Keratinocyte (primary cell): ENCODE data around the gene MLLT10. TPM values are rescaled to one million over a fixed set of nuclear protein-coding genes. Genes with fewer than 3 reads are reported as not detected.

Experiments
- DNase-seq: peaks from one replicate; pipeline ENCODE4 v3.0.0-alpha.2; 2011; ENCODE audit warnings: low read depth, missing footprints, low spot score
- FAIRE-seq: peaks from 2 replicates; lab custom pipeline; 2011; peaks lifted over from hg19 to GRCh38; lab: Jason Lieb, UNC
- H2AFZ ChIP-seq: 2 replicates; pipeline ENCODE4 v1.6.0; 2012; ENCODE audit warnings: low read length, control low read depth, inconsistent platforms; ENCODE audit not compliant: control insufficient read depth
- H3K27ac ChIP-seq: 2 replicates; pipeline ENCODE4 v1.5.1; 2011; ENCODE audit warnings: low read length; ENCODE audit not compliant: control insufficient read depth, insufficient read depth
- H3K27me3 ChIP-seq: 3 replicates; pipeline ENCODE4 v1.6.0; 2011; ENCODE audit warnings: low read length; ENCODE audit not compliant: control insufficient read depth, insufficient read depth; ENCODE audit errors: extremely low read depth
- H3K36me3 ChIP-seq, 2 experiments: 2 replicates in 1 of 2; 3 replicates in 1 of 2; pipeline ENCODE4 v1.5.1; 2011; ENCODE audit warnings: low read length in 2 of 2, mild to moderate bottlenecking in 1 of 2; ENCODE audit not compliant: control insufficient read depth in 2 of 2, insufficient read depth in 2 of 2; ENCODE audit errors: extremely low read depth in 1 of 2
- H3K4me1 ChIP-seq: 3 replicates; pipeline ENCODE4 v1.5.1; 2011; ENCODE audit warnings: low read length; ENCODE audit not compliant: control insufficient read depth, insufficient read depth; ENCODE audit errors: extremely low read depth
- H3K4me2 ChIP-seq: 3 replicates; pipeline ENCODE4 v1.6.0; 2011; ENCODE audit warnings: low read depth, low read length; ENCODE audit not compliant: control insufficient read depth, insufficient read depth; ENCODE audit errors: extremely low read depth
- H3K4me3 ChIP-seq, 3 experiments: fragments of 200-600 bp in 1 of 3; sonication (generic) in 1 of 3; 2 replicates in 2 of 3; 3 replicates in 1 of 3; pipeline ENCODE4 v1.5.1; 2011 to 2016; ENCODE audit warnings: low read length in 3 of 3, mild to moderate bottlenecking in 3 of 3, control low read depth in 2 of 3, inconsistent platforms in 1 of 3, low read depth in 1 of 3, mixed read lengths in 1 of 3, mixed run types in 1 of 3, moderate library complexity in 1 of 3; ENCODE audit not compliant: control insufficient read depth in 2 of 3, insufficient read depth in 2 of 3; ENCODE audit errors: extremely low read depth in 1 of 3
- H3K79me2 ChIP-seq: 2 replicates; pipeline ENCODE4 v1.6.0; 2012; ENCODE audit warnings: low read length; ENCODE audit not compliant: control insufficient read depth, insufficient read depth
- H3K9ac ChIP-seq: 3 replicates; pipeline ENCODE4 v1.6.0; 2011; ENCODE audit warnings: low read length; ENCODE audit not compliant: control insufficient read depth, insufficient read depth; ENCODE audit errors: extremely low read depth
- H3K9me1 ChIP-seq: 3 replicates; pipeline ENCODE4 v1.6.0; 2011; ENCODE audit warnings: low read length; ENCODE audit not compliant: control insufficient read depth, insufficient read depth; ENCODE audit errors: extremely low read depth
- H3K9me3 ChIP-seq: 2 replicates; pipeline ENCODE4 v1.5.1; 2012; ENCODE audit warnings: low read depth, low read length; ENCODE audit not compliant: control insufficient read depth
- H4K20me1 ChIP-seq: 3 replicates; pipeline ENCODE4 v1.6.0; 2011; ENCODE audit warnings: low read length; ENCODE audit not compliant: control insufficient read depth, insufficient read depth; ENCODE audit errors: extremely low read depth
- EZH2 ChIP-seq: IDR thresholded peaks from one replicate; pipeline ENCODE4 v1.6.1; 2012; ENCODE audit warnings: inconsistent platforms, mild to moderate bottlenecking, low read length, moderate library complexity
- dilution Hi-C: fragments of 300-500 bp; cut with MboI; formaldehyde crosslinking; loops from one replicate; pipeline ENCODE4 v1.7.0; 2020; ENCODE audit warnings: low sequenced_read_pairs; ENCODE audit not compliant: extremely low pct_ligation_motif_present
- polyA plus RNA-seq, 5 experiments: library from polyadenylated mRNA; depleted of rRNA in 3 of 5; stranded (reverse) in 3 of 5; stranded (forward) in 1 of 5; unstranded in 1 of 5; fragments of >200 nt; gene quantifications; 1 replicate in 1 of 5; 2 replicates in 3 of 5; 3 replicates in 1 of 5; pipeline versions ENCODE4 v1.2.1 to v1.2.3, GENCODE V29; 2011 to 2012; ENCODE audit warnings: missing spikeins in 2 of 5, low read depth in 1 of 5, low replicate concordance in 1 of 5
- TF ChIP-seq, protein P1 (sequence below), 3 experiments: IDR thresholded peaks in 1 of 3; conservative IDR thresholded peaks in 1 of 3; optimal IDR thresholded peaks in 1 of 3; 2 replicates in 2 of 3; 3 replicates in 1 of 3; pipeline versions ENCODE3 to v1.5.1; 2011; ENCODE audit warnings: low read length in 3 of 3, mild to moderate bottlenecking in 3 of 3, moderate library complexity in 2 of 3, control low read depth in 1 of 3, inconsistent platforms in 1 of 3; ENCODE audit not compliant: insufficient read depth in 2 of 3; ENCODE audit errors: extremely low read depth in 1 of 3

MLLT10 gene
- polyA plus RNA-seq, 1 donor (not counting 4 experiments of a cell fraction or from before 2014, with no cell fraction given): 40.2 TPM

DNA sequence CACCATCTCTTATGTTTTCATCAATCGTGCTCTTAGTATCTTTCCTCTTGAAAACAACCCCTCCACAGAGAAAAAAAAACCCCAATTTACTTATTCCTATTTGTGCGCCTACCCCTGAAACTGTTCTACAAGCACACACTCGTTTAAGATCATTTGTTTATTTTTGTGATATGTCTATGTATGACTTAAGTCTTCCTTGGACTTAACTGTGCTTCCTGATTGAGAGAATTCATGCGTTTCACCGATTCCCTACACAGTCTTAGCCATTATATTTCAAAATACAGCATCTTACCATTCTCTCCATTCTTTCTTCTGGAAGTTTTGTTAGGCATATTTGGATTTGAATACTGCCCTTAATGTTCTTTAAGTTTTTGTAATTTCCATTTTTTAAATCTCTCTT lies 159.4 kb downstream of the MLLT10 start:
- TF ChIP-seq EZH2: no peak
- Histone ChIP-seq H3K79me2 (peaks cover 13% of the 10 kb centered on the region), H3K36me3 (peaks cover 0 to 2% of the 10 kb centered on the region in 2 experiments), H3K27me3 (no peaks in the 10 kb centered on the region), H2AFZ (no peak overlapping the region), H4K20me1 (no peaks in the 10 kb centered on the region), H3K9ac (no peak overlapping the region), H3K4me3 (no peak overlapping the region), H3K9me3 (no peaks in the 10 kb centered on the region), H3K4me1 (no peaks in the 10 kb centered on the region), H3K4me2 (no peak overlapping the region), H3K27ac (no peak overlapping the region), H3K9me1 (no peaks in the 10 kb centered on the region)
- DNase-seq: no peak
- no peak for FAIRE-seq
- dilution Hi-C loops: no loop called here

DNA sequence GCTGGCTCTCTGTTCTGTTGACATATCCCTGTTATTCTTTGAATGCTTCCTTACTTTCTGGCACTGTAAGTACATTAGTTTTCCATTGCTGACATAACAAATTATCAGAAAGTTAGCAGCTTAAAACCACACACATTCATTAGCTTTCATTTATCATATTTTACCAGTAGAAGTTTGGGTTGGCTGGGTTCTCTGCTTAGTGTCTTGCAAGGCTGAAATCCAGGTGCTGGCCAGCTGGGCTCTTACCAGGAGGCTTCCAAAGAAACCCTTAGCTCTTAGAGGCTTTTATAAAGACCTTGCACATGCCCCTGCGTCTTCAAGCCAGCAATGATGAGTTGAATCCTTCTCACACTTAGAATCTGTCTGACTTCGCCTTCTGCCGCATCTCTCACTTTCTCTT lies 160.6 kb downstream of the MLLT10 start:
- no peak overlapping the region for H3K27ac ChIP-seq
- H3K4me2 ChIP-seq: no peak overlapping the region
- H2AFZ ChIP-seq: no peak overlapping the region
- dilution Hi-C loops: no loop called here
- H3K4me3 ChIP-seq: no peak overlapping the region
- no peaks in the 10 kb centered on the region for H3K27me3 ChIP-seq
- H3K36me3 ChIP-seq: peaks cover 0 to 2% of the 10 kb centered on the region in 2 experiments
- TF ChIP-seq, protein P1, sequence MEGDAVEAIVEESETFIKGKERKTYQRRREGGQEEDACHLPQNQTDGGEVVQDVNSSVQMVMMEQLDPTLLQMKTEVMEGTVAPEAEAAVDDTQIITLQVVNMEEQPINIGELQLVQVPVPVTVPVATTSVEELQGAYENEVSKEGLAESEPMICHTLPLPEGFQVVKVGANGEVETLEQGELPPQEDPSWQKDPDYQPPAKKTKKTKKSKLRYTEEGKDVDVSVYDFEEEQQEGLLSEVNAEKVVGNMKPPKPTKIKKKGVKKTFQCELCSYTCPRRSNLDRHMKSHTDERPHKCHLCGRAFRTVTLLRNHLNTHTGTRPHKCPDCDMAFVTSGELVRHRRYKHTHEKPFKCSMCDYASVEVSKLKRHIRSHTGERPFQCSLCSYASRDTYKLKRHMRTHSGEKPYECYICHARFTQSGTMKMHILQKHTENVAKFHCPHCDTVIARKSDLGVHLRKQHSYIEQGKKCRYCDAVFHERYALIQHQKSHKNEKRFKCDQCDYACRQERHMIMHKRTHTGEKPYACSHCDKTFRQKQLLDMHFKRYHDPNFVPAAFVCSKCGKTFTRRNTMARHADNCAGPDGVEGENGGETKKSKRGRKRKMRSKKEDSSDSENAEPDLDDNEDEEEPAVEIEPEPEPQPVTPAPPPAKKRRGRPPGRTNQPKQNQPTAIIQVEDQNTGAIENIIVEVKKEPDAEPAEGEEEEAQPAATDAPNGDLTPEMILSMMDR (optimal IDR thresholded peaks at IDR 0.05 in 1 of 3, IDR thresholded peaks at IDR 0.05 in 1 of 3, conservative IDR thresholded peaks at IDR 0.05 in 1 of 3; ENCODE audit: extremely low read depth in 1 of 3, insufficient read depth in 2 of 3, low read length in 3 of 3): no peak
- no peak for TF ChIP-seq EZH2
- H3K9me3 ChIP-seq: no peaks in the 10 kb centered on the region
- no peak for DNase-seq
- no peaks in the 10 kb centered on the region for H3K9me1 ChIP-seq
- H3K4me1 ChIP-seq: no peaks in the 10 kb centered on the region
- no peak overlapping the region for H3K9ac ChIP-seq
- peaks cover 17% of the 10 kb centered on the region for H3K79me2 ChIP-seq
- no peak for FAIRE-seq
- H4K20me1 ChIP-seq: no peaks in the 10 kb centered on the region

DNA sequence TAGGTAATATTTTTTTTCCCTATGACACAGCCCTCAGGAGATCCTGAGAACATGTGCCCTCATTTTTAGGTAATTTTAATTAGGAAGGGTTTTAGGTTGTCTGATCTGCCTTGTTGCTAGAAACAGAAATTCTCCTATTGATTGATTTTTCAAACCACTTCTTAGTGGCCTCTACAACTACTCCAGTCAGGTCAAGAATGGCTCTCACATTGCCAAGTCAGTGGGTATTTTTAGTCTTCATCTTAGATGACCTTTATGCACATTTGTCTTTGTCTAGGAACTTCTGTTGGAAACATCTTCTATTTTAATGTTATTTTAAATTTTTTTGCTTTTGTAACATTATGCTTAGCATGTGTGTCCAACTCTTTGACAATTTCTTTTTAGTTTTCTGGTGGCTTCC lies 162.3 kb downstream of the MLLT10 start:
- Histone ChIP-seq H3K79me2 (peaks cover 28% of the 10 kb centered on the region), H3K9me3 (no peaks in the 10 kb centered on the region), H3K27me3 (no peaks in the 10 kb centered on the region), H3K9ac (no peak overlapping the region), H3K9me1 (no peaks in the 10 kb centered on the region), H3K27ac (no peak overlapping the region), H3K4me3 (no peak overlapping the region), H2AFZ (no peak overlapping the region), H3K36me3 (peaks cover 0 to 2% of the 10 kb centered on the region in 2 experiments), H3K4me1 (no peaks in the 10 kb centered on the region), H4K20me1 (no peaks in the 10 kb centered on the region), H3K4me2 (no peak overlapping the region)
- FAIRE-seq: no peak
- no peak for DNase-seq
- dilution Hi-C loops: no loop called here
- TF ChIP-seq EZH2: no peak
- TF ChIP-seq, protein P1 (optimal IDR thresholded peaks at IDR 0.05 in 1 of 3, IDR thresholded peaks at IDR 0.05 in 1 of 3, conservative IDR thresholded peaks at IDR 0.05 in 1 of 3; ENCODE audit: extremely low read depth in 1 of 3, insufficient read depth in 2 of 3, low read length in 3 of 3): no peak
